Measurements from ENCODE around the gene HECTD1.

DNA sequence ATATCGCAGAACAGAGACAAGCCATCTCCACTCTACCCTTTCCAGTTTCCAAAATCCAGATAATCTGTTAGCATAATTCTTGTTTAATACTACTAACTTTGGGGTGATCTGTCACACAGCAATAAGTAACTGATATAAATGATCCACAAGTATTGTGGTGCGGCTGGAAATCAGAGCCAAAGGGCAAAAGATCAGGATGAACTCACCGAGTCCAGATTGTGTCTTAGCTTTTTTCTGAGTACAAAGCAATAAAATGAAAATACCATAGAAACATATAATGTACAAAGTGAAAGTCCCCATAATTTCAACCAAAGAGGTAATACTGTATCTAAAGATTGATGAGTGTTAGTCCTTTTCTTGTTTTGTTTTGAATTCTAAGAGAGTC is 17.4 kb downstream of the HECTD1 start:
- TF ChIP-seq, protein P1, sequence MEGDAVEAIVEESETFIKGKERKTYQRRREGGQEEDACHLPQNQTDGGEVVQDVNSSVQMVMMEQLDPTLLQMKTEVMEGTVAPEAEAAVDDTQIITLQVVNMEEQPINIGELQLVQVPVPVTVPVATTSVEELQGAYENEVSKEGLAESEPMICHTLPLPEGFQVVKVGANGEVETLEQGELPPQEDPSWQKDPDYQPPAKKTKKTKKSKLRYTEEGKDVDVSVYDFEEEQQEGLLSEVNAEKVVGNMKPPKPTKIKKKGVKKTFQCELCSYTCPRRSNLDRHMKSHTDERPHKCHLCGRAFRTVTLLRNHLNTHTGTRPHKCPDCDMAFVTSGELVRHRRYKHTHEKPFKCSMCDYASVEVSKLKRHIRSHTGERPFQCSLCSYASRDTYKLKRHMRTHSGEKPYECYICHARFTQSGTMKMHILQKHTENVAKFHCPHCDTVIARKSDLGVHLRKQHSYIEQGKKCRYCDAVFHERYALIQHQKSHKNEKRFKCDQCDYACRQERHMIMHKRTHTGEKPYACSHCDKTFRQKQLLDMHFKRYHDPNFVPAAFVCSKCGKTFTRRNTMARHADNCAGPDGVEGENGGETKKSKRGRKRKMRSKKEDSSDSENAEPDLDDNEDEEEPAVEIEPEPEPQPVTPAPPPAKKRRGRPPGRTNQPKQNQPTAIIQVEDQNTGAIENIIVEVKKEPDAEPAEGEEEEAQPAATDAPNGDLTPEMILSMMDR (IDR thresholded peaks at IDR 0.05) = no peak
- TF ChIP-seq JUN (IDR thresholded peaks at IDR 0.05) (no peak), USF2 (IDR thresholded peaks at IDR 0.05) (no peak), EHMT2 (IDR thresholded peaks at IDR 0.05; ENCODE audit: low read depth) (no peak), FOSL2 (IDR thresholded peaks at IDR 0.05) (no peak), FOSL2 (CRISPR knock-in tag; IDR thresholded peaks at IDR 0.05) (no peak)
- TF ChIP-seq, protein P2, sequence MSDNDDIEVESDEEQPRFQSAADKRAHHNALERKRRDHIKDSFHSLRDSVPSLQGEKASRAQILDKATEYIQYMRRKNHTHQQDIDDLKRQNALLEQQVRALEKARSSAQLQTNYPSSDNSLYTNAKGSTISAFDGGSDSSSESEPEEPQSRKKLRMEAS (IDR thresholded peaks at IDR 0.05) = no peak
